GM12874 (cell line): Measurements from ENCODE around the gene UNC5C.

Source experiments
- CTCF ChIP-seq: IDR thresholded peaks from 2 replicates; pipeline ENCODE4 v1.5.1; 2011; ENCODE audit warnings: low read depth, mild to moderate bottlenecking, control low read depth, low read length, moderate library complexity; ENCODE audit not compliant: insufficient read depth

UNC5C gene

GRCh38 chr4:95528388-95528948, 20.3 kb downstream of the UNC5C start:
- no peak for TF ChIP-seq CTCF

- TF ChIP-seq CTCF: no peak
These were observed 22.7 kb downstream of the UNC5C start for GRCh38 chr4:95526075-95526474.

- TF ChIP-seq CTCF: no peak
These were observed 24.0 kb downstream of the UNC5C start for GRCh38 chr4:95524729-95525128.

GRCh38 chr4:95524184-95524583, 24.6 kb downstream of the UNC5C start:
- no peak for TF ChIP-seq CTCF

GRCh38 chr4:95522682-95523530, 25.9 kb downstream of the UNC5C start:
- no peak for TF ChIP-seq CTCF

- no peak for TF ChIP-seq CTCF
These were observed 31.0 kb downstream of the UNC5C start for GRCh38 chr4:95517576-95518345.

- TF ChIP-seq CTCF: no peak
These were observed 32.2 kb downstream of the UNC5C start for GRCh38 chr4:95516528-95517017.
